NCI-H345 treated with DMSO at 0.1 percent for 48 hours (cell line): ENCODE measurements around the gene NOS1AP.
A peak's percentile ranks its signal among the peaks of the same experiment; 100 is the strongest.

Experiments used
- DNase-seq: peaks from one replicate; lab custom pipeline; 2025; ENCODE audit not compliant: unreplicated experiment; lab: John Stamatoyannopoulos, UW

NOS1AP gene

GRCh38 chr1:162380061-162380846, 310.8 kb downstream of the NOS1AP start:
- no peak for DNase-seq

GRCh38 chr1:162381383-162381782, 311.9 kb downstream of the NOS1AP start, which contains the start of gene C1orf226:
Gene C1orf226 (plus strand): TSS chr1:162381728. CDS start chr1:162381902, 174 bp downstream.
- no peak for DNase-seq

- no peak for DNase-seq
Observed at GRCh38 chr1:162381941-162382750, 312.7 kb downstream of the NOS1AP start.

- no peak for DNase-seq
Observed at GRCh38 chr1:162383091-162383490, 313.6 kb downstream of the NOS1AP start.

GRCh38 chr1:162383516-162383915, 314.0 kb downstream of the NOS1AP start:
- no peak for DNase-seq

GRCh38 chr1:162384116-162384515, 314.6 kb downstream of the NOS1AP start:
- DNase-seq = no peak

GRCh38 chr1:162384601-162385279, 315.2 kb downstream of the NOS1AP start:
- no peak for DNase-seq

GRCh38 chr1:162385280-162385623, 315.8 kb downstream of the NOS1AP start:
- no peak for DNase-seq

- no peak for DNase-seq
Observed at GRCh38 chr1:162385702-162386101, 316.2 kb downstream of the NOS1AP start.

GRCh38 chr1:162386292-162387225, 317.1 kb downstream of the NOS1AP start:
- no peak for DNase-seq

- no peak for DNase-seq
Observed at GRCh38 chr1:162387226-162388082, 318.0 kb downstream of the NOS1AP start.

- no peak for DNase-seq
Observed at GRCh38 chr1:162388083-162388594, 318.6 kb downstream of the NOS1AP start.

GRCh38 chr1:162388615-162389014, 319.1 kb downstream of the NOS1AP start:
- no peak for DNase-seq

GRCh38 chr1:162389021-162389818, 319.7 kb downstream of the NOS1AP start:
- DNase-seq = no peak

- DNase-seq = no peak
Observed at GRCh38 chr1:162389971-162390370, 320.5 kb downstream of the NOS1AP start.

- no peak for DNase-seq
Observed at GRCh38 chr1:162390396-162391185, 321.1 kb downstream of the NOS1AP start.

GRCh38 chr1:162391790-162392563, 322.5 kb downstream of the NOS1AP start:
- DNase-seq = peak; percentile 4
